GM18909 (cell line): Measurements from ENCODE around the gene GPATCH4.
A peak's percentile ranks its signal among the peaks of the same experiment; 100 is the strongest.
"Not testable (repeated sequence)": the region's sequence is repeated elsewhere in the genome, so short reads cannot be mapped to it uniquely, and the experiment has no call there.

Experiments used
- ATAC-seq: cut with Tn5 transposase; IDR thresholded peaks from one replicate; pipeline ENCODE4 v1.9.1; 2021; ENCODE audit warnings: mild to moderate bottlenecking; ENCODE audit not compliant: unreplicated experiment, poor library complexity

GPATCH4 gene

GRCh38 chr1:156598731-156599432, 2.4 kb downstream of the GPATCH4 start:
- no peak for ATAC-seq

GRCh38 chr1:156598125-156598524, 3.2 kb downstream of the GPATCH4 start:
- ATAC-seq = no peak

- no peak for ATAC-seq
Measured at GRCh38 chr1:156596426-156596825, 4.9 kb downstream of the GPATCH4 start.

- ATAC-seq = no peak
Measured at GRCh38 chr1:156595016-156595415, 6.3 kb downstream of the GPATCH4 start.

- ATAC-seq = no peak
Measured at GRCh38 chr1:156594190-156594589, 7.1 kb downstream of the GPATCH4 start.

GRCh38 chr1:156593661-156593989, 7.7 kb downstream of the GPATCH4 start:
- no peak for ATAC-seq

GRCh38 chr1:156592910-156593660, 8.2 kb downstream of the GPATCH4 start:
- ATAC-seq = no peak

- no peak for ATAC-seq
Measured at GRCh38 chr1:156592158-156592909, 8.9 kb downstream of the GPATCH4 start.

GRCh38 chr1:156591432-156592157, 9.7 kb downstream of the GPATCH4 start, which contains the start of gene NAXE:
NAXE (plus strand) TSS chr1:156591776; CDS start chr1:156591805, 29 bp downstream.
- ATAC-seq = peak; percentile 91

- no peak for ATAC-seq
Measured at GRCh38 chr1:156591181-156591431, 10.2 kb downstream of the GPATCH4 start.

- no peak for ATAC-seq
Measured at GRCh38 chr1:156590326-156591180, 10.7 kb downstream of the GPATCH4 start.

GRCh38 chr1:156589546-156589945, 11.7 kb downstream of the GPATCH4 start:
- no peak for ATAC-seq

- not testable (repeated sequence) for ATAC-seq
Measured at GRCh38 chr1:156587927-156588326, 13.4 kb downstream of the GPATCH4 start.

- no peak for ATAC-seq
Measured at GRCh38 chr1:156586892-156587477, 14.3 kb downstream of the GPATCH4 start.

GRCh38 chr1:156586323-156586722, 15.0 kb downstream of the GPATCH4 start:
- no peak for ATAC-seq

GRCh38 chr1:156584813-156585212, 16.5 kb downstream of the GPATCH4 start:
- no peak for ATAC-seq

- ATAC-seq = no peak
Measured at GRCh38 chr1:156583821-156584622, 17.3 kb downstream of the GPATCH4 start.

GRCh38 chr1:156582388-156583017, 18.8 kb downstream of the GPATCH4 start:
- ATAC-seq = no peak
